Peyer's patch (tissue), 4 donors: ENCODE measurements around the gene RGS21. TPM values are rescaled to one million over a fixed set of nuclear protein-coding genes. Genes with fewer than 3 reads are reported as not detected.

Experiments
- DNase-seq, 3 donors: peaks; one replicate each; pipeline ENCODE4 v3.0.0-alpha.2; 2017 to 2019
- H3K27ac ChIP-seq, 4 donors: fragments of 200-600 bp; sonication (generic); one replicate each; pipeline ENCODE4 v1.5.1; 2016 to 2019
- H3K27me3 ChIP-seq, 2 donors: fragments of 200-600 bp; sonication (generic); one replicate each; pipeline ENCODE4 v1.5.1; 2019
- H3K36me3 ChIP-seq, 3 donors: fragments of 200-600 bp; sonication (generic); one replicate each; pipeline ENCODE4 v1.5.1; 2016 to 2019
- H3K4me1 ChIP-seq, 4 donors: fragments of 200-600 bp; sonication (generic); one replicate each; pipeline ENCODE4 v1.5.1; 2016 to 2019
- H3K4me3 ChIP-seq, 4 donors: fragments of 200-600 bp; sonication (generic); 1 replicate in 3 of 4; 2 replicates in 1 of 4; pipeline ENCODE4 v1.5.1; 2016 to 2019; ENCODE audit warnings: mild to moderate bottlenecking in 1 of 4
- H3K9me3 ChIP-seq, 4 donors: fragments of 200-600 bp; sonication (generic); one replicate each; pipeline ENCODE4 v1.5.1; 2016 to 2019; ENCODE audit warnings: mild to moderate bottlenecking in 1 of 4
- POLR2A ChIP-seq, 2 donors: fragments of 450-650 bp; IDR thresholded peaks; one replicate each; pipeline ENCODE4 v1.5.1; 2017; ENCODE audit warnings: antibody characterized with exemption in 2 of 2, mild to moderate bottlenecking in 2 of 2, moderate library complexity in 2 of 2
- total RNA-seq, 4 donors: library from RNA; depleted of rRNA; stranded (reverse); fragments of >200 nt; gene quantifications; one replicate each; pipeline ENCODE4 v1.1.0, GENCODE V29; 2016
- TF ChIP-seq, protein P1 (sequence below), 6 experiments: fragments of 450-650 bp in 4 of 6; fragments of 200-600 bp in 2 of 6; sonication (generic) in 1 of 6; IDR thresholded peaks; one replicate each; pipeline ENCODE4 v1.5.1; 2017 to 2019; ENCODE audit warnings: antibody characterized with exemption in 6 of 6, mild to moderate bottlenecking in 3 of 6, moderate library complexity in 1 of 6

RGS21 gene
- total RNA-seq, 4 donors from 2014 or later: not detected

DNA sequence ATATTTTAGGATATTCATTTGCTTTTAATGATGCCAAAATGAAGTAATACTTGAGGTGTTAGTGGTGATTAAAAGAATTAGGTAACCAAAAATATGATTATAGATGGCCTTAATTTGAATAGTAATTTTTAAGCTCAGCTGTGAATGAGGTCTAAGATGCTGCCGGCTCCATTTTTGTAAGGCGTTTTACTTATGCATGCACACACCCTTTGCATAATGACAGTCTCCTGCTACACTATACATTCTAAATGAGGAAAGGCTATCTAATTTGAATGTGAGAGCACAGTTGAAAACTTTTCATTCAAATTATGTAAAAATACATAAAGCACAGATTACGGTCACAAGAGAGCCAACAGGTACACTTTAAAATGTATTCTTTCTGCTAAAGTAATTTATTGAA, 41.6 kb downstream of the RGS21 start:
- H3K36me3 ChIP-seq: no peaks in the 10 kb centered on the region
- H3K9me3 ChIP-seq: no peaks in the 10 kb centered on the region
- no peak for DNase-seq
- no peaks in the 10 kb centered on the region for H3K27me3 ChIP-seq
- no peak overlapping the region for H3K27ac ChIP-seq
- no peak overlapping the region for H3K4me3 ChIP-seq
- H3K4me1 ChIP-seq: no peaks in the 10 kb centered on the region
- TF ChIP-seq POLR2A (IDR thresholded peaks at IDR 0.05): no peak
- TF ChIP-seq, protein P1, sequence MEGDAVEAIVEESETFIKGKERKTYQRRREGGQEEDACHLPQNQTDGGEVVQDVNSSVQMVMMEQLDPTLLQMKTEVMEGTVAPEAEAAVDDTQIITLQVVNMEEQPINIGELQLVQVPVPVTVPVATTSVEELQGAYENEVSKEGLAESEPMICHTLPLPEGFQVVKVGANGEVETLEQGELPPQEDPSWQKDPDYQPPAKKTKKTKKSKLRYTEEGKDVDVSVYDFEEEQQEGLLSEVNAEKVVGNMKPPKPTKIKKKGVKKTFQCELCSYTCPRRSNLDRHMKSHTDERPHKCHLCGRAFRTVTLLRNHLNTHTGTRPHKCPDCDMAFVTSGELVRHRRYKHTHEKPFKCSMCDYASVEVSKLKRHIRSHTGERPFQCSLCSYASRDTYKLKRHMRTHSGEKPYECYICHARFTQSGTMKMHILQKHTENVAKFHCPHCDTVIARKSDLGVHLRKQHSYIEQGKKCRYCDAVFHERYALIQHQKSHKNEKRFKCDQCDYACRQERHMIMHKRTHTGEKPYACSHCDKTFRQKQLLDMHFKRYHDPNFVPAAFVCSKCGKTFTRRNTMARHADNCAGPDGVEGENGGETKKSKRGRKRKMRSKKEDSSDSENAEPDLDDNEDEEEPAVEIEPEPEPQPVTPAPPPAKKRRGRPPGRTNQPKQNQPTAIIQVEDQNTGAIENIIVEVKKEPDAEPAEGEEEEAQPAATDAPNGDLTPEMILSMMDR (IDR thresholded peaks at IDR 0.05): no peak

DNA sequence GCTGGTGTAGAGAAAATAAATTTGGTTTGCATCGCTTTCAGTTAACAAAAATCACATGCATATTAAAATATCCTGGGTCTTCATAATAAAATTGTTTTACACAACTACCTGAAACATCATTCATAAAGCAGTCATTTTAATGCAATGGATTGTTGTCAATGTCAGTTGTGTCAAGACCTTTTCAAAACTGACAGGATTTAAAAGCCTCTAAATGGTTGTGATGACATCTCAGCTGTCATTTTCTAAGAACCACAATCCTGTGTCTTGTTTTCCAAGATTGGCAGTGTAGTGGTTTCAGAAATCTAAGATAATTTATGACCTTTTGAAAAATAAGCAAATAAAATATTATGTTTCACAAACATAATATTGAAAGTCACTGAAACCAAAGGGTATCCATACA, 42.0 kb downstream of the RGS21 start:
- Histone ChIP-seq H3K27me3 (no peaks in the 10 kb centered on the region), H3K4me3 (no peak overlapping the region), H3K36me3 (no peaks in the 10 kb centered on the region), H3K4me1 (no peaks in the 10 kb centered on the region), H3K27ac (no peak overlapping the region), H3K9me3 (no peaks in the 10 kb centered on the region)
- TF ChIP-seq POLR2A (IDR thresholded peaks at IDR 0.05): no peak
- TF ChIP-seq, protein P1 (IDR thresholded peaks at IDR 0.05): no peak
- DNase-seq: no peak

DNA sequence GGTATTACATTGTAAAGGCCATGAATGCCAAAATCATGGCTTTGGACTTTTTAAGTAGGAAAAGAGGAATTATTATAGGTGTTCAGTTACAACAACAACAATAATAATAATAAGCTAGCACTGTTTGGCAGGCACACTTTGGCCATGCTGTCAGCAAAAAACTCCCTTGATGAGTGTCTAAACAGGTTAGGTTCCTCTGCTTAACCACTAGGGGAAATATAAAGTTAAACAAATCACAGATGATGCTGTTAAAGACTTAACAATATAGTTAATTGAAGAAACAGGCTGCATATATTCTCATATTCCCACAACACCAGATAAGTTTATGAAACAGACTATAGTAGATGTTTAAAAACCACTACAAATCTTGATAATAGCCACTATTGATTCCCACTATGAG, 46.4 kb downstream of the RGS21 start:
- H3K4me3 ChIP-seq: no peak overlapping the region
- no peaks in the 10 kb centered on the region for H3K9me3 ChIP-seq
- H3K27me3 ChIP-seq: no peaks in the 10 kb centered on the region
- no peaks in the 10 kb centered on the region for H3K4me1 ChIP-seq
- no peaks in the 10 kb centered on the region for H3K36me3 ChIP-seq
- DNase-seq: no peak
- TF ChIP-seq, protein P1 (IDR thresholded peaks at IDR 0.05): no peak
- TF ChIP-seq POLR2A (IDR thresholded peaks at IDR 0.05): no peak
- H3K27ac ChIP-seq: no peak overlapping the region

DNA sequence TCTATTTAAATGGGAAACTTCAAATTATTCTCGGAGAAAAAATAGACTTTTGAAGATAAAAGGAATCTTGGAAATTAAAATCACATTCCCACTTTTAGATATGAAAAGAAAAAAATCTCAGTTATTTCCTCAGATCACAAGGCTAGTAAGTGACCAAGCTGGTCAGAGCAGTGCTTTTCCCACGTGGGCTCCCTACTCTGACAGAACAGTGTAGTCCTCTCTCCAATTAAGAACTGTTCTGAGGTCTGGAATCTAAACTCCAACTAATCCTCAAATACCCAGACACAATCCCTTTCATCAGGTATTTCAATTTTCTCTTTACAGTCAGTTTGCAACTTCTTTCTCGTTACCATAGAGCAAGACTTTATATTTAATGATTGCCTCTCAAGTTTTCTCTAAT, 50.6 kb downstream of the RGS21 start:
- Histone ChIP-seq H3K27me3 (no peaks in the 10 kb centered on the region), H3K9me3 (no peaks in the 10 kb centered on the region), H3K36me3 (no peaks in the 10 kb centered on the region), H3K27ac (no peak overlapping the region), H3K4me3 (no peak overlapping the region), H3K4me1 (no peaks in the 10 kb centered on the region)
- no peak for DNase-seq
- TF ChIP-seq POLR2A (IDR thresholded peaks at IDR 0.05): no peak
- TF ChIP-seq, protein P1 (IDR thresholded peaks at IDR 0.05): no peak

DNA sequence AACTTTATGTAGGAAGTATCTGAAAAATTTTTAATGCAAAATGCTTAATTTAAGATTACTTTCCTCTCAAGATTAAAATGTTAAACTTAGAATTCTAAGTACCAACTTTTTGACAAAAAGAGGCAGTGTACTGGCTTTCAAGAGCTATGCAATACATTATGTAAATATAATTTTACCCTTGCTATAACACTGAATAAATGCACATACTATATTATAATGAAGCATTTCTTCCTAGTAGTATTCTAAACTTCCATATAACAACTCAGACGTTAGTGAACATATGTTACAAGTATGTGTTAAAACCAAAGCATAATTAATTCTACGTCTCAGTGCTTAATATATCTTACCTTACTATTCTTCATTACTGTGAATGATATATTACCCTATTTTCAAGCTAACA, 58.5 kb downstream of the RGS21 start:
- no peak overlapping the region for H3K27ac ChIP-seq
- TF ChIP-seq, protein P1 (IDR thresholded peaks at IDR 0.05): no peak
- no peak for TF ChIP-seq POLR2A (IDR thresholded peaks at IDR 0.05)
- no peak overlapping the region for H3K4me3 ChIP-seq
- H3K27me3 ChIP-seq: no peaks in the 10 kb centered on the region
- no peaks in the 10 kb centered on the region for H3K4me1 ChIP-seq
- no peak for DNase-seq
- H3K9me3 ChIP-seq: no peaks in the 10 kb centered on the region
- H3K36me3 ChIP-seq: no peaks in the 10 kb centered on the region

DNA sequence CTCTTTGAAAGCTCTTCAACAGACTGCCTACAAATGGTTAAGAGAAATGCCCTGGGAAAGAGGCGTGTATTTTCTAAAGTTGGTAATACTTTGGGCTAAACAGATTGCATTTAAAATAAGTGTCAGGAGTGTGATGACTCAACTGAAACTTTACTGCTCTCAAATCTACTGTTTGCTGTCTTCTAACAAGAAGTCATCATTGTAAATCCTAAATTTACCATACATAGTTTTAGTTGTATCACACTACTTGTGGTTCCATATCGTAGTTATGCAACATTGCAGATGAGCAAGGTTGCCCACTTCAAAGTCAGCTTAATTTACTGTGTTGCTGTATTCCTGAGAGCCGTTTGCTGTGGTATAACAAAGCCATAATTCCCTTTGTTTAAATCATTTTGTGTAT, 59.6 kb downstream of the RGS21 start:
- TF ChIP-seq, protein P1 (IDR thresholded peaks at IDR 0.05): no peak
- no peak for TF ChIP-seq POLR2A (IDR thresholded peaks at IDR 0.05)
- Histone ChIP-seq H3K4me1 (no peaks in the 10 kb centered on the region), H3K27me3 (no peaks in the 10 kb centered on the region), H3K36me3 (no peaks in the 10 kb centered on the region), H3K9me3 (no peaks in the 10 kb centered on the region), H3K27ac (no peak overlapping the region), H3K4me3 (no peak overlapping the region)
- no peak for DNase-seq
